PFSK-1 (cell line): ENCODE results near the gene GIMAP1. TPM values are rescaled to one million over a fixed set of nuclear protein-coding genes. Genes with fewer than 3 reads are reported as not detected.

Source experiments
- FOXP2 ChIP-seq: optimal IDR thresholded peaks from 2 replicates; pipeline ENCODE3; 2011; ENCODE audit warnings: borderline replicate concordance, control low read depth, inconsistent platforms; ENCODE audit not compliant: insufficient read depth; ENCODE audit errors: extremely low read length, extremely low read depth
- POLR2AphosphoS5 ChIP-seq: IDR thresholded peaks from 2 replicates; pipeline ENCODE4 v1.6.1; 2012; ENCODE audit warnings: low read depth, mild to moderate bottlenecking, control low read depth, low read length, moderate library complexity
- REST ChIP-seq, 2 experiments: IDR thresholded peaks; 2 replicates each; pipeline versions ENCODE4 v1.6.1 to v1.8.0; 2011 to 2012; ENCODE audit warnings: low read depth in 2 of 2, low read length in 2 of 2, control low read depth in 1 of 2, inconsistent platforms in 1 of 2, mild to moderate bottlenecking in 1 of 2, moderate library complexity in 1 of 2; ENCODE audit not compliant: insufficient read depth in 1 of 2
- SIN3A ChIP-seq: IDR thresholded peaks from 2 replicates; pipeline ENCODE4 v1.6.1; 2012; ENCODE audit warnings: mild to moderate bottlenecking, low read length, moderate library complexity, borderline replicate concordance; ENCODE audit not compliant: insufficient read depth
- TAF1 ChIP-seq: IDR thresholded peaks from 2 replicates; pipeline ENCODE4 v1.6.1; 2012; ENCODE audit warnings: low read length, control low read depth, borderline replicate concordance; ENCODE audit not compliant: insufficient read depth
- polyA plus RNA-seq: library from polyadenylated mRNA; unstranded; fragments of >200 nt; gene quantifications from one replicate; pipeline ENCODE4 v1.2.1, GENCODE V29; 2012; ENCODE audit warnings: low read depth, missing spikeins; ENCODE audit not compliant: insufficient read length

The GIMAP1 gene
- not detected for polyA plus RNA-seq

GRCh38 chr7:150716368-150716767 lies at the start of gene GIMAP1:
GIMAP1 (plus strand) TSS chr7:150716613; CDS start chr7:150719048, 2,435 bp downstream.
- no peak for TF ChIP-seq TAF1
- TF ChIP-seq SIN3A = no peak
- TF ChIP-seq POLR2AphosphoS5 = no peak
- TF ChIP-seq FOXP2 = no peak
- TF ChIP-seq REST (IDR thresholded peaks at IDR 0.05; ENCODE audit: insufficient read depth in 1 of 2, low read depth in 2 of 2, low read length in 2 of 2) = no peak

- TF ChIP-seq FOXP2 (no peak), TAF1 (no peak), REST (IDR thresholded peaks at IDR 0.05; ENCODE audit: insufficient read depth in 1 of 2, low read depth in 2 of 2, low read length in 2 of 2) (no peak), POLR2AphosphoS5 (no peak), SIN3A (no peak)
Measured at GRCh38 chr7:150668472-150668911, 47.9 kb upstream of the GIMAP1 start.

GRCh38 chr7:150668977-150669376 lies 47.4 kb upstream of the GIMAP1 start:
- TF ChIP-seq POLR2AphosphoS5 = no peak

- TF ChIP-seq SIN3A = no peak
- no peak for TF ChIP-seq TAF1
- no peak for TF ChIP-seq FOXP2
- TF ChIP-seq REST (IDR thresholded peaks at IDR 0.05; ENCODE audit: insufficient read depth in 1 of 2, low read depth in 2 of 2, low read length in 2 of 2) = no peak
- no peak for TF ChIP-seq POLR2AphosphoS5
Measured at GRCh38 chr7:150675714-150676113, 40.7 kb upstream of the GIMAP1 start.

GRCh38 chr7:150685219-150686029 lies 31.0 kb upstream of the GIMAP1 start, which contains the start of gene GIMAP2:
GIMAP2 (plus strand) TSS chr7:150685706; CDS start chr7:150687060, 1,354 bp downstream.
- no peak for TF ChIP-seq SIN3A
- no peak for TF ChIP-seq FOXP2
- TF ChIP-seq REST (IDR thresholded peaks at IDR 0.05; ENCODE audit: insufficient read depth in 1 of 2, low read depth in 2 of 2, low read length in 2 of 2) = no peak
- TF ChIP-seq TAF1 = no peak
- no peak for TF ChIP-seq POLR2AphosphoS5
